ENCODE data around the gene FGF14.
A peak's percentile ranks its signal among the peaks of the same experiment; 100 is the strongest.

The FGF14 gene

DNA sequence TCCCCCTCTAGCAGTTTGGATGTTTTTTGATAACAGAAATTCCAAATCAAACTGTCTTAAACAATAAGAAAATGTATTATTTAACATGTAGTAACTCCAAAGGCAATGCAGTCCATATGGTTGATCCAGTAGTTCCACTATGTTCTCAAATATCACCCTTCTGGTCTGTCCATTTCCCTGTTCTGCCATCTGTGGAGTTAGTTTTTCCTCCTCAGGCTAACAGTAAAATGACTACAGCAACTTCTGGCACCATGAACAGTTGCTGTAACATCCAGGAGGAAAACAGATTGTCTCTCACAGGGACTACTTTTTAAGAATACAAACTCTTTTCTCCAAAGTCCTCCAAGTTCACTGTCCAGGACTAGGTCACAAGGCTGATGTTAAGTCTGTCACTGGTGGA, 455.4 kb downstream of the FGF14 start:
- Mint-ChIP-seq H3K4me1 (no peaks in the 10 kb centered on the region), H3K27ac (no peak overlapping the region), H3K36me3 (ENCODE audit: low read depth) (no peaks in the 10 kb centered on the region), H3K27me3 (ENCODE audit: low read depth) (no peaks in the 10 kb centered on the region), H3K9me3 (no peaks in the 10 kb centered on the region), H3K4me3 (no peak overlapping the region)
- TF ChIP-seq, protein P1, sequence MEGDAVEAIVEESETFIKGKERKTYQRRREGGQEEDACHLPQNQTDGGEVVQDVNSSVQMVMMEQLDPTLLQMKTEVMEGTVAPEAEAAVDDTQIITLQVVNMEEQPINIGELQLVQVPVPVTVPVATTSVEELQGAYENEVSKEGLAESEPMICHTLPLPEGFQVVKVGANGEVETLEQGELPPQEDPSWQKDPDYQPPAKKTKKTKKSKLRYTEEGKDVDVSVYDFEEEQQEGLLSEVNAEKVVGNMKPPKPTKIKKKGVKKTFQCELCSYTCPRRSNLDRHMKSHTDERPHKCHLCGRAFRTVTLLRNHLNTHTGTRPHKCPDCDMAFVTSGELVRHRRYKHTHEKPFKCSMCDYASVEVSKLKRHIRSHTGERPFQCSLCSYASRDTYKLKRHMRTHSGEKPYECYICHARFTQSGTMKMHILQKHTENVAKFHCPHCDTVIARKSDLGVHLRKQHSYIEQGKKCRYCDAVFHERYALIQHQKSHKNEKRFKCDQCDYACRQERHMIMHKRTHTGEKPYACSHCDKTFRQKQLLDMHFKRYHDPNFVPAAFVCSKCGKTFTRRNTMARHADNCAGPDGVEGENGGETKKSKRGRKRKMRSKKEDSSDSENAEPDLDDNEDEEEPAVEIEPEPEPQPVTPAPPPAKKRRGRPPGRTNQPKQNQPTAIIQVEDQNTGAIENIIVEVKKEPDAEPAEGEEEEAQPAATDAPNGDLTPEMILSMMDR (IDR thresholded peaks at IDR 0.05; ENCODE audit: unreplicated experiment in 3 of 3) = no peak

DNA sequence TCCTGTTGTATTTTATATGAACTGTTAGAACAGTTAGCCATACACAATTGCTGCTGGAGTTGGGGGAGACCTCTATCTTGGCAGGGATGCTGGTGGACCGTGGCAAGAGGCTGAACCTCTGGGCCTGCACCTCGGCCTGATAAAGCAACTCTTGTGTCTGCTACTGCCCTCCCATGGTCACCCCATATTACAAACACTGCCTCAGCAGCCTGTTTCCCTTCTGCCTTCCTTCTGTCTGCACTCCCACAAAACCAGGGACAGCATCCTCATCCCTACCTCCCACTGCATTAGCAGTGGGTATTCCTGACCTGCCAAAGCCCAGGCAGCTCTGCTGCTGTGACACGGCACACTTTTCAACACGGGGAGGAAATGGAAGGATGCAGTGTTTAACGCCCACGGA, 456.4 kb downstream of the FGF14 start:
- no peak overlapping the region for H3K27ac Mint-ChIP-seq
- H3K36me3 Mint-ChIP-seq (ENCODE audit: low read depth) = no peaks in the 10 kb centered on the region
- no peaks in the 10 kb centered on the region for H3K27me3 Mint-ChIP-seq (ENCODE audit: low read depth)
- H3K4me3 Mint-ChIP-seq = no peak overlapping the region
- TF ChIP-seq, protein P1 (IDR thresholded peaks at IDR 0.05; ENCODE audit: unreplicated experiment in 3 of 3) = no peak
- H3K9me3 Mint-ChIP-seq = no peaks in the 10 kb centered on the region
- H3K4me1 Mint-ChIP-seq = no peaks in the 10 kb centered on the region

DNA sequence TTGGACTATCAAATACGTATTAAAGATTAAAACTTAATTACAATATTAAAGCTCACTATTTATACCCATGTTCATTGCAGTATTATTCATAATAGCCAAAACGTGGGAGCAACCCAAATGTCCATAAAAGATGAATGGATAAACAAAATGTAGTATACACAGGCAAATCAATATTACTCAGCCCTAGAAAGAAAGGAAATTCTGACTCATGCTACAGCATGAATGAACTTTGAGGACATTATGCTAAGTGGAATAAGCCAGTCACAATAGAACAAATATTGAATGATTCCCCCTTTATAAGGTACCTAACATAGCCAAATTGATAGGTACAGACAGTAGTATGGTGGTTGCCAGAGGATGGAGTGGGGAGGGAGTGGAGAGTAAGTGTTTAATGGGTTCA, 457.3 kb downstream of the FGF14 start:
- Mint-ChIP-seq H3K27me3 (ENCODE audit: low read depth) (no peaks in the 10 kb centered on the region), H3K4me3 (no peak overlapping the region), H3K27ac (no peak overlapping the region)

DNA sequence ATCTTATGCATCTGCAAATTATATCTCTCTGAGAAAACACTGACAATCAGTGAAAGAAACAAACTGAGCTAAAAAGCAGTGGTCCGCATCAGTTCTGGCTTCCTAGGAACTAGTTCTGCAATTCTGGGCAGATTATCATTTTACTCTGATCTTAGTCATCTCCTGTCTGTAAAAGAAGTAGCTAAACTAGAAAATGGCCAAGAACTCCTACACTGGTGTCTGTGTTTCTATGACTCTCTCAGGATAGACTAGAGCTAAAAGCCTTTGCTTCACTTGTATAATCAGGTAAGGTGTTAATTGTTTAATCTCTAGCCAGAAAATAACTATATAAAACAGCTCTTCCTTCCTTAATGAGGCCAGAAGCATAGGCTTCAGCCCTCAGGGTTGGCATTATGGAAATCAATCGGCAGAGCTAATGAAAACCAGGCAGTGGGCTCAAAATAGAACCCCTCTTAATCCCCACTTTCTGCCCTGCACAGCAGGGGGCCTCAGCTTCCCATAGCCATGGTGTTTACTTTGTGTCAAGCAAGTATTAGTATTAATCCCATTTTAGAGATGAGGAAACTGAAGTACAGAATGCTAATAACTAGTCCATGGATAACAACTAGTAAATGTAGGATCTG, 459.2 kb downstream of the FGF14 start:
- no peak overlapping the region for H3K27ac Mint-ChIP-seq

More for the DNA sequence above, 457.3 kb downstream of the FGF14 start:
- Mint-ChIP-seq H3K4me1 (no peaks in the 10 kb centered on the region), H3K9me3 (no peaks in the 10 kb centered on the region), H3K36me3 (ENCODE audit: low read depth) (no peaks in the 10 kb centered on the region)
- TF ChIP-seq, protein P1 (IDR thresholded peaks at IDR 0.05; ENCODE audit: unreplicated experiment in 3 of 3) = no peak

DNA sequence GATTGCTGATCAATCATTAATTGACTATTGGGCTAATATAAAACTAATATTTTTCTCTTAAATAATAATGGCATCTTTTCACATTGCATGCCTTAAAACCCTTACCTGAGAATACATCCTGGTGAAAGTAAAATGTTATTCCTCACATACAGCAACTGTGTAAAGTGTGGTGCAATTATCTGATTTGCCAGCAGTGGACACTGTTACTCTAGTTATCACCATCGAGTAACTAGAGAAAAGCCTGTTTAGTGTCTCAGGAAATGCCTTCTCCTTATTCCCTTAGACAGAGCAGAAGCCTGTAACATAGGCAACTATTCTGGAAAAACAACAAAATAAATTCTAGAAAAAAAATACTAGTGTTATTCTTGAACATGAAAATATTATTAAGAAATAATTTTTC, 459.8 kb downstream of the FGF14 start:
- Mint-ChIP-seq H3K36me3 (ENCODE audit: low read depth) (no peaks in the 10 kb centered on the region), H3K4me1 (no peaks in the 10 kb centered on the region), H3K4me3 (no peak overlapping the region), H3K27ac (no peak overlapping the region), H3K9me3 (no peaks in the 10 kb centered on the region), H3K27me3 (ENCODE audit: low read depth) (no peaks in the 10 kb centered on the region)
- TF ChIP-seq, protein P1 (IDR thresholded peaks at IDR 0.05; ENCODE audit: unreplicated experiment in 3 of 3) = peak; percentile 71 to 86 (median 71)

More for the DNA sequence above, 459.2 kb downstream of the FGF14 start:
- H3K4me1 Mint-ChIP-seq = no peaks in the 10 kb centered on the region
- H3K4me3 Mint-ChIP-seq = no peak overlapping the region
- no peaks in the 10 kb centered on the region for H3K27me3 Mint-ChIP-seq (ENCODE audit: low read depth)
- H3K36me3 Mint-ChIP-seq (ENCODE audit: low read depth) = no peaks in the 10 kb centered on the region
- TF ChIP-seq, protein P1 (IDR thresholded peaks at IDR 0.05; ENCODE audit: unreplicated experiment in 3 of 3) = no peak
- no peaks in the 10 kb centered on the region for H3K9me3 Mint-ChIP-seq

DNA sequence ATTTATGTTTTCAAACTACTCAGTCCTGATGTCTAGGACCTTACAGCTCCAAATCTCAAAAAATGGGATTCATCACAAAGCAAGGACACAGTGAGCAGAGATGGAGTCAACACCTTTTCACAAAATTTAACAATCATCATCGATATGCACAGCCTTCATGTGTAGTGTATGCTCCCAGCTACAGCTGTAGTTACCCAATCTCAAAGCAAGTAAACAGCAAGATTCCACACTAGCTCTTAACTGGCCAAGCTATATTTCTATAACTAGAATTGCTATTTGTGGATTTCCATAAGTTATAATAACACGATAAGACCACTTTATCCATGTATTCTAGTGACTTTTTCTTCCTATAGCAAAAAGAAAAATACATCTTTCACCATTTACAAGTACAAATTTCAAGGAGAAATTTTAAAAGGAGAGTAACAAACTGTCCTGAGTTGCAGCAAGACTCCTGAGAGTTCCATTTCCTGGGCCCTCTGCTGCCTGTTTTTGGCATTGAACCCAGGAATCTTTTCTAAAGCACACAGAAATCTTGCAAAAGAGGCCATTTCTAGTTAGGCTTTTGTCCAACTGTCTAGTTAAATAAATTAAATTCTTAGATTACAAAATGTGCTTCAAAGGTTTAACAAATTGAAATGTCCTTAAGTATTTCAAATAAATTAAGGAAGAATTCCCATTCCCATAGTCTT, 460.6 kb downstream of the FGF14 start:
- no peak overlapping the region for H3K4me3 Mint-ChIP-seq
- H3K9me3 Mint-ChIP-seq = no peaks in the 10 kb centered on the region
- no peaks in the 10 kb centered on the region for H3K36me3 Mint-ChIP-seq (ENCODE audit: low read depth)
- H3K27me3 Mint-ChIP-seq (ENCODE audit: low read depth) = no peaks in the 10 kb centered on the region
- TF ChIP-seq, protein P1 (IDR thresholded peaks at IDR 0.05; ENCODE audit: unreplicated experiment in 3 of 3) = peak in 2 of 3 experiments; percentile 15 to 21
- H3K4me1 Mint-ChIP-seq = no peaks in the 10 kb centered on the region
- H3K27ac Mint-ChIP-seq = no peak overlapping the region

Data from nephron (organoid).